Measurements from ENCODE around the gene PRKN.

Gene PRKN

GRCh38 chr6:161941565-161941964 is 786.0 kb downstream of the PRKN start:
- TF ChIP-seq, protein P1, sequence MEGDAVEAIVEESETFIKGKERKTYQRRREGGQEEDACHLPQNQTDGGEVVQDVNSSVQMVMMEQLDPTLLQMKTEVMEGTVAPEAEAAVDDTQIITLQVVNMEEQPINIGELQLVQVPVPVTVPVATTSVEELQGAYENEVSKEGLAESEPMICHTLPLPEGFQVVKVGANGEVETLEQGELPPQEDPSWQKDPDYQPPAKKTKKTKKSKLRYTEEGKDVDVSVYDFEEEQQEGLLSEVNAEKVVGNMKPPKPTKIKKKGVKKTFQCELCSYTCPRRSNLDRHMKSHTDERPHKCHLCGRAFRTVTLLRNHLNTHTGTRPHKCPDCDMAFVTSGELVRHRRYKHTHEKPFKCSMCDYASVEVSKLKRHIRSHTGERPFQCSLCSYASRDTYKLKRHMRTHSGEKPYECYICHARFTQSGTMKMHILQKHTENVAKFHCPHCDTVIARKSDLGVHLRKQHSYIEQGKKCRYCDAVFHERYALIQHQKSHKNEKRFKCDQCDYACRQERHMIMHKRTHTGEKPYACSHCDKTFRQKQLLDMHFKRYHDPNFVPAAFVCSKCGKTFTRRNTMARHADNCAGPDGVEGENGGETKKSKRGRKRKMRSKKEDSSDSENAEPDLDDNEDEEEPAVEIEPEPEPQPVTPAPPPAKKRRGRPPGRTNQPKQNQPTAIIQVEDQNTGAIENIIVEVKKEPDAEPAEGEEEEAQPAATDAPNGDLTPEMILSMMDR (IDR thresholded peaks at IDR 0.05; ENCODE audit: insufficient read depth, low read length) = no peak
- no peak for TF ChIP-seq POLR2AphosphoS5 (IDR thresholded peaks at IDR 0.05; ENCODE audit: low read depth)
- TF ChIP-seq REST (IDR thresholded peaks at IDR 0.05; ENCODE audit: insufficient replicate concordance, low read depth) = no peak
- no peak for TF ChIP-seq SPI1 (IDR thresholded peaks at IDR 0.05; ENCODE audit: borderline replicate concordance, low read depth)
- no peak for TF ChIP-seq GABPA (IDR thresholded peaks at IDR 0.05; ENCODE audit: low read depth)
- Histone ChIP-seq H3K27ac (replicated peaks) (no peak overlapping the region), H3K27me3 (ENCODE audit: insufficient read depth, poor library complexity, severe bottlenecking) (peaks cover 2% of the 10 kb centered on the region), H3K4me3 (replicated peaks; ENCODE audit: insufficient read depth, low read length) (no peak overlapping the region)
- DNase-seq (ENCODE audit: low read depth in 1 of 2, low spot score in 1 of 2) = no peak

- Histone ChIP-seq H3K27me3 (ENCODE audit: insufficient read depth, poor library complexity, severe bottlenecking) (peaks cover 2% of the 10 kb centered on the region), H3K4me3 (replicated peaks; ENCODE audit: insufficient read depth, low read length) (no peak overlapping the region), H3K27ac (replicated peaks) (no peak overlapping the region)
- no peak for DNase-seq (ENCODE audit: low read depth in 1 of 2, low spot score in 1 of 2)
- no peak for TF ChIP-seq REST (IDR thresholded peaks at IDR 0.05; ENCODE audit: insufficient replicate concordance, low read depth)
- no peak for TF ChIP-seq POLR2AphosphoS5 (IDR thresholded peaks at IDR 0.05; ENCODE audit: low read depth)
- no peak for TF ChIP-seq SPI1 (IDR thresholded peaks at IDR 0.05; ENCODE audit: borderline replicate concordance, low read depth)
- no peak for TF ChIP-seq GABPA (IDR thresholded peaks at IDR 0.05; ENCODE audit: low read depth)
- TF ChIP-seq, protein P1 (IDR thresholded peaks at IDR 0.05; ENCODE audit: insufficient read depth, low read length) = no peak
These were observed 787.0 kb downstream of the PRKN start for GRCh38 chr6:161940519-161940918.

DNA sequence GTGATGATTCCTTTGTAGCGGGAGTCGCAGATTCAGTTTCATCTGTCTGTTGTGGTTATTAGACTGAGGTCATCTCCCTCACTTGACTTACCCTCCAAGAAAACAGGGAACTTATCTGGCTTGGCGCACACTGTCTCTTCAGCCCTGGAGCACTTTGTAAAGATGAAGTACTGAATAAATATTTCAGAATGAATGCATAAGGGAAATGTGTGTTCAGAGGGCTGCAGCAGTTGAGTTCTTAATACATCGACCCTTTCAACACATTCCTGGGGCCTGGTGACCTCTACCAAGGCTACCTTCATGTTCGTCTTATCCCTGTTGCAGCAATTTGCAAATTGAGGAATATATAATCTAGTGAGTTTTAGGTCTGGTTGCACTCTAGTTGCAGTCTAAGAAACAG is 801.2 kb downstream of the PRKN start:
- TF ChIP-seq, protein P1 (IDR thresholded peaks at IDR 0.05; ENCODE audit: insufficient read depth, low read length) = no peak
- TF ChIP-seq POLR2AphosphoS5 (IDR thresholded peaks at IDR 0.05; ENCODE audit: low read depth) (no peak), SPI1 (IDR thresholded peaks at IDR 0.05; ENCODE audit: borderline replicate concordance, low read depth) (no peak), GABPA (IDR thresholded peaks at IDR 0.05; ENCODE audit: low read depth) (no peak), REST (IDR thresholded peaks at IDR 0.05; ENCODE audit: insufficient replicate concordance, low read depth) (no peak)
- Histone ChIP-seq H3K27me3 (ENCODE audit: insufficient read depth, poor library complexity, severe bottlenecking) (no peaks in the 10 kb centered on the region), H3K4me3 (replicated peaks; ENCODE audit: insufficient read depth, low read length) (no peak overlapping the region), H3K27ac (replicated peaks) (no peak overlapping the region)
- DNase-seq (ENCODE audit: low read depth in 1 of 2, low spot score in 1 of 2) = no peak
